HG03521 (cell line): ENCODE measurements around the gene ZNF410.
"Not testable (repeated sequence)": the region's sequence is repeated elsewhere in the genome, so short reads cannot be mapped to it uniquely, and the experiment has no call there.

Source experiments
- ATAC-seq: cut with Tn5 transposase; IDR thresholded peaks from one replicate; pipeline ENCODE4 v1.9.1; 2021; ENCODE audit warnings: mild to moderate bottlenecking, moderate library complexity; ENCODE audit not compliant: unreplicated experiment

Gene ZNF410, protein sequence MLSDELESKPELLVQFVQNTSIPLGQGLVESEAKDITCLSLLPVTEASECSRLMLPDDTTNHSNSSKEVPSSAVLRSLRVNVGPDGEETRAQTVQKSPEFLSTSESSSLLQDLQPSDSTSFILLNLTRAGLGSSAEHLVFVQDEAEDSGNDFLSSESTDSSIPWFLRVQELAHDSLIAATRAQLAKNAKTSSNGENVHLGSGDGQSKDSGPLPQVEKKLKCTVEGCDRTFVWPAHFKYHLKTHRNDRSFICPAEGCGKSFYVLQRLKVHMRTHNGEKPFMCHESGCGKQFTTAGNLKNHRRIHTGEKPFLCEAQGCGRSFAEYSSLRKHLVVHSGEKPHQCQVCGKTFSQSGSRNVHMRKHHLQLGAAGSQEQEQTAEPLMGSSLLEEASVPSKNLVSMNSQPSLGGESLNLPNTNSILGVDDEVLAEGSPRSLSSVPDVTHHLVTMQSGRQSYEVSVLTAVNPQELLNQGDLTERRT

DNA sequence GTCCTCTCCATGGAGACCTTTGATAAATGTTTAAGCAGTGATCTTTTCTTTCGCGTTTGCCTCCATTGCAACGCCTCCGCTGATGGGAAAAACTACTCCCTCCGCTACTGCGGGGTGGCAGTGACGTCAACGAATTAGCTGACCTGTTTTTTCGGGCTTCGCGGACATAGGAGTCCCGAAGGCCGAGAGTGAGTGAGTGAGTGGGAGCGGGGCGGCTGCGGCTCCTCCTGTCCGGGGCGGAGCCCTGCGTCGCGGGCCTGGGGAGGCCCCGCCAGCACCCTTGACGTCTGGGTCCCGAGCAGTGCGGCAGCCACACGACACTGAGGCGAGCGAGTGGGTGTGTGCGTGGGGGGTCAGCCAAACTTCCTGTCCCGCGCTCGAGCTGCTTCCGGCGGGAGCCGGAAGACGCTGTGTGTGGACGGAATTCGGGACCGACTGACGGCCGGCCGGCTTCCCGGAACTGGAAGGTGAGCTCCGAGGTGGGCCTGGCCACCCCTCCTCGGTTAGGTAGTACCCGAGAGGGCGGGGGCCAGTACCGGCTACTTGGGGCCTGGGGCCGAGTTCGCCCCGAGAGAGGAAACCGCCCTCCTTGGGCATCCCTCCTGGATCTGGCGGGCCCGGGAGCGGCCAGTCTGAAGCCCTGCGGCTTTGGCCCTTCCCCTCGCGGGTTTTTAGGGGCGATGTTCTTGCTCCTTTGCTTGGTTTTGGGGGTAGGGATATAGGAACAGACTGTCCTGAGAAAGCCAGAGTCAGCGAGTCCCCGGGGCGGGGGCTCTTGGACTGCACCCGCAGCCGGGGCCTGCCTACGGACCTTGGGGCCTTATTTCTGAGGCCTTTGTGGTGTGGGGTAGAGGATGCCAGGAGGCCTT, at the start of gene ZNF410:
Gene ZNF410, plus strand, starts transcription at position 411 of the 869 bp plus-strand sequence. CDS start 5,317 bp downstream, outside the sequence.
- peak; percentile 98 for ATAC-seq

DNA sequence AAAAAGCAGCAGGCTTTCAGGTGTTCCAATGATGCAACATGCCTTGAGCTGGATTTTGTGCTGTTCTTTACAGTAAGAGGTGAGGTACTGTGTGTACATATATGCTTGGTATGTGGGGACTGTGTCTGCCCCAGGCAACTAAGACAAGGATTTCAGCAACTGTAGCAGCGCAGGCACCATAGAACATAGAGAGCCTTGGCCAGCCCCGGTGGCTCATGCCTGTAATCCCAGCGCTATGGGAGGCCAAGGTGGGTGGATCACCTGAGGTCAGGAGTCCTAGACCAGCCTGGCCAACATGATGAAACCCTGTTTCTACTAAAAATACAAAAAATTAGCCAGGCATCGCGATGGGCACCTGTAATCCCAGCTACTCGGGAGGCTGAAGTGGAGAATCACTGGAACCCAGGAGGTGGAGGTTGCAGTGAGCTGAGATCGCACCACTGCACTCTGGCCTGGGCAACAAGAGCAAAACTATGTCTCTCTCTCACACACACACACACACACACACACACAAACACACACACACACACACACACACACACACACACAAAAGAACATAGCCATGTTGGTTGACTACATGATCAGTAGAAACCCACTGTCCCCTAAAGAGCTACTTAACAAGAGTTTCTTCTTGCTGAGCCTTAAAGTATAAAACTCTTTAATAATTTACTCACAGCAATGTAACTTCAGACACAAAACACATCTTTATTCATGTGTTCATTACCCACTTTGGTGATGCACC, 48.2 kb upstream of the ZNF410 start:
- not testable (repeated sequence) for ATAC-seq

DNA sequence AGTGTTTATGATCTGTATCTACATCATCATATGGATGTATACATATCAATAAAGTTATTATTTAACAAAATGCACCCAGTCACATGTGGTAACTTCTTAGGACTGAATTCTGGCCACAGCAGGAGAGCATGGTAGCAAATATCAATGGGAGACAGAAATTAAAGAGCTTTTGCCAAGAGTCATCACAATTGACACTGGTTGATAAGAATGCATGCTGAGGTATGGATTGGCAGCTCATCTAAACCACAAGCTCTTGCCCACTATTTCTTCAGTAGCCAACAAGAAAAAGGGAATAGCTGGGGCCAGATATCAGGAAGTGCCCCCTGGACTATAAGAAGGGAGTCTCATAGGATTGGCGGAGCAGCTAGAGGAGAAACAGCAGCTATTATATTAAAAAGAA, 44.5 kb upstream of the ZNF410 start:
- no peak for ATAC-seq

DNA sequence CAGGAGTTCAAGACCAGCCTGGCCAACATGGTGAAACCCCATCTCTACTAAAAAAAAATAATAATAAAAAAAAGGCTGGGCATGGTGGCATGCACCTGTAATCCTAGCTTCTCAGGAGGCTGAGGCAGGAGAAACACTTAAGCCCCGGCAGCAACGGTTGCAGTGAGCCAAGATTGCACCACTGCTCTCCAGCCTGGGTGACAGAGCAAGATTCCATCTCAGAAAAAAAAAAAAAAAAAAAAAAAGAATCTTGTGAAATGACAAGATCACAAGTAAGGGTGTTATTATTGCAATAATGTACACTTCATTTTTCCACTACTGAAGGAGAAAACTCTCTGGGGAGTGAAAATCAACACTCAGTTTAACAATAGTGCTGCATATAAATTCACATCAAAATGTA, 43.8 kb upstream of the ZNF410 start:
- no peak for ATAC-seq

DNA sequence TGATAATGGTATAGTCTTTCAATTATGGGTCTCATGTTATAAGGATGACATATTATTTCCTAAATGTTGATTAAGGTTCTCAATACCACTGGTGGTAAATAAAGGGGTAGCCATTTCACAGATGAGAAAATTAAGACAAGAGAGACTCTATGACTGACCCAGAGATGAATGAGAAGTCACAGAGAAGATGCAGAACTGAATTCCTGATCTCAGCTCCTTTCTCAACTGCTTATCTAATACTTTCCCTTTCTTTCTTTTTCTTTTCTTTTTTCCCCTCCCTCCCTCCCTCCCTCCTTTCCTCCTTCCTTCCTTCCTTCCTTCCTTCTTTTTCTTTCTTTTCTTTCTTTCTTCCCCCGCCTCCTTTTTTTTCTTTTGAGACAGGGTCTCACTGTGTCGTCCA, 43.4 kb upstream of the ZNF410 start:
- no peak for ATAC-seq

DNA sequence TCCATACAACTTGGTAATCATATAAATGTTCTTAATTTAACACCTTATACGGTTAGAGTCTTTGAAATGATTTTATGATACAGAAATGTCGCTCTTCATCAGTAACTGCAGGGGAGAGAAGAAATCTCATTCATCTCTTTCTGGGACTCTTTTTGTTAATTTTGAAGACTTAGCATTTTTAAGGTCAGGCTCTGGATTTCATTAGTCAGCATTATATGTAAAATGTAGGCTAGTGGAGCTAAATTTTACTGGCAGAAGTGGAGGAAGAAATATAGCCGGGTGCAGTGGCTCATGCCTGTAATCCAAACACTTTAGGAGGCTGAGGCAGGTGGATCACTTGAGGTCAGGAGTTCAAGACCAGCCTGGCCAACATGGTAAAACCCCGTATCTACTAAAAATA, 39.7 kb upstream of the ZNF410 start:
- ATAC-seq: no peak

DNA sequence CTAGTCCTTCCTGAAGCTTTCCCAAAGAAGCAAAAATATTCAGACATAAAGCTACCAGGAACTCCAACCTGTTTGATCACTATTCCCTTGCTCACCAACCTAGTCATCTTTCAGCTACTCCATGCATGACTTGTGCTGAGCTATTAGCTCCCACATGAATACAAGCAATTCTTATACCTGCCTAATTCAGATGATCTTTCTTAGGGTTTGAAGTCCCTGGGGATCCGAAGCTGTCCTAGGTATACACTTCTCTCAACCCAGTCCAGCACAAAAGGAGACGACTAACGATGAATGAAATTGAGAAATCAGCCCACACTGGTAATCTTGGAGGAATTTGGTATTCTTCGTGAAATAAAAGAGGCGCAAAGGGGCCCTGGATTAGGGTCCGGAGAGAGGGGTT, 35.7 kb upstream of the ZNF410 start:
- ATAC-seq: no peak

DNA sequence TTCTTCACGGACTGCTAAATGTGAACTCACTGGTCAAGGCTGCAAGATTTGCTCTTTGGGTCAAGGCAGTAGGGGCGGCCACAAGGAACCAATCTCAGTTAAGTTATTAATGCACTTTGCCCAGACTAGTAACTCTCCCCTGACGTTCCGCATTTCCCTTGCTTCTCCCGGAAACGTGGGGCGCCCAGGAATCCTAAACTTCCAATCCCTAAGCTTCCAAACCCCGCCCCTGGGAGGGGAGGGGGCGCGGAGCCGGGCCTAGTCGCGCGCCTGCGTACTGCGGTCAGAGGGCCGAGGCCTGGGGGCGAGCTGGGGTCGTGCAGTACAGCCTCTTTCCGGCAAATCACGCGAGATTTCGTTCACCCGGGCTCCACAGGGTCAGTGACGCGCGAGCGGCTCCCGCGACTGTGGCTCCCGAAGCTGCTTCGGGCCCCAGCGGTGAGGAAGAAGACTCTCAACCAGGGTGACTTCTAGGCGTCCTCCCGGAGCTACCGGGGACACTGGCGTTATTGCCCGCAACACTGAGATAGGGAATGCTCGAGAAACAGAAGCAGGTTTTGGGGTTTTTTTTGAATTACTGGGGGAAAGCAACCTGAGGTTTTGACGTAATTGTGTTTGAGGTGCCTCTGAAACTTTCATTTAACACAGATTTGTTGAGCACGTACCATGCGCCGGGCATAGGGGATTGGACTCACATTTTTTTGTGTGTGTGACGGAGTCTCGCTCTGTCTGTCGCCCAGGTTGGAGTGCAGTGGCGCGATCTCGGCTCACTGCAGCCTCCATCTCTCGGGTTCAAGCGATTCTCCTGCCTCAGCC, 34.9 kb upstream of the ZNF410 start, which contains the start of gene PTGR2:
Gene PTGR2, plus strand, starts transcription at position 265 of the 816 bp plus-strand sequence. CDS start 7,032 bp downstream, outside the sequence.
- peak; percentile 91 for ATAC-seq

DNA sequence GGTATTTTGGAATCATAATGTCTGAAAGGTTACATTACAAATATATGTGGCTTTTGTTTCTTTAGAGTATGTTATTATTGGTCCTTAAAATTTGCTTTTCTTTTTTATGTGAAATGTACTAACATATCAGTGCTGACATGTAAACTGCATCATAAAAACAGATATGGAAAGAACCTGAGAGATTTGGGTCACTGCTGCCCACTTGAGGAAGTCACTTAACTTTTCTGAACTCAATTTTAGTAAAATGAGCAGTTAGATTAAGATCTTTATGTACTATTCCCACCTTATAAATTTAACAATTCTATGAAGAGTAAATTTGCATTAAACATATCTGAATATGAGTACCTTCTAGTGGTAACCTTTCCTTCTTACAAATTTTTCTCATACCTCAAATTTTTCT, 27.5 kb upstream of the ZNF410 start:
- no peak for ATAC-seq

DNA sequence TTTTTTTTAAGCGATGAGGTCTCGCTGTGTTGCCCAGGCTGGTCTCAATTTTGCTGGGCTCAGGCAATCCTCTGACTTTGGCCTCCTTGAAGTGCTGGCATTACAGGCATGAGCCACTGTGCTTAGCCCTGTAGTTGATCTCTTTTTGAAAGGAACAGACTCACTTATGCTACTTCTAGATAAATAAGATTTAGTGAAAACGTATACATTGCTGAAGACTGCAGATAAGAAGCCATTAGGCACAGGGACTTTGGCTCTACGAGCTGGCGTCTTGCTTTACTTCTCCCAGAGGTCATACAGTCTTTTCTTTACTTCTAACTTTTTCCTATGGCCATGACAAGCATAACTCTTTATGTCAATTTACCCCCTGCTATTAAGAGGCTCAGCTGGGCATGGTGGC, 25.6 kb upstream of the ZNF410 start:
- no peak for ATAC-seq

DNA sequence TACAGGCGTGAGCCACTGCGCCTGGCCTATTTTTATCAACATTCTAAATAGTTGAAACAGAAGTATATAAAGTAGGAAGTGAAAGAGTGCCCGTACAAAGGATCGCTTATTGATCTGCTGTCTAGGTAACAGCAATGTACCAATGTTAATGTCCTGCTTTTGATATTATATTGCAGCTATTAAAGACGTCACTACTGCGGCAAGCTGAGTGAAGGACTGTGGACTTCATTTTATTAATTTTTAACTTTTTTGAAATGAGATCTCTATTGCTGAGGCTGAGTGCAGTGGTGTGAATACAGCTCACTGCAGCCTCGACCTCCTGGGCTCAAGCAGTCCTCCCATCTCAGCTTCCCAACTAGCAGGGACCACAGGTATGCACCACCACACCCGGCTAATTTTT, 24.2 kb upstream of the ZNF410 start:
- no peak for ATAC-seq

DNA sequence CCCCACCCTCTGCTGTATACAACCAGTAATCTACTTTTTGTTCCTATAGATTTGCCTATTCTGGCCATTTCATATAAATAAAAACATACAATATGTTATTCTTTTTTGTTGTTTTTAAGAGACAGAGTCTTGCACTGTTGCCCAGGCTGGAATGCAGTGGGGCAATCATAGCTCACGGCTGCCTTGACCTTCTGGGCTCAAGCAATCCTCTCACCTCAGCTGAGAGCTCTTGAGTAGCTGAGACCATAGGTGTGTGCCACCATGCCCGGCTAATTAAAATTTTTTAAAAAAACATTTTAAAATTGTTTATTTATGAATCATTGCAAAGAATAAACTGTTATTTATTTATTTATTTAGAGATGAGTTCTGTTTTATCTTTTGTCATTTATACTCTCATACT, 23.4 kb upstream of the ZNF410 start:
- no peak for ATAC-seq

DNA sequence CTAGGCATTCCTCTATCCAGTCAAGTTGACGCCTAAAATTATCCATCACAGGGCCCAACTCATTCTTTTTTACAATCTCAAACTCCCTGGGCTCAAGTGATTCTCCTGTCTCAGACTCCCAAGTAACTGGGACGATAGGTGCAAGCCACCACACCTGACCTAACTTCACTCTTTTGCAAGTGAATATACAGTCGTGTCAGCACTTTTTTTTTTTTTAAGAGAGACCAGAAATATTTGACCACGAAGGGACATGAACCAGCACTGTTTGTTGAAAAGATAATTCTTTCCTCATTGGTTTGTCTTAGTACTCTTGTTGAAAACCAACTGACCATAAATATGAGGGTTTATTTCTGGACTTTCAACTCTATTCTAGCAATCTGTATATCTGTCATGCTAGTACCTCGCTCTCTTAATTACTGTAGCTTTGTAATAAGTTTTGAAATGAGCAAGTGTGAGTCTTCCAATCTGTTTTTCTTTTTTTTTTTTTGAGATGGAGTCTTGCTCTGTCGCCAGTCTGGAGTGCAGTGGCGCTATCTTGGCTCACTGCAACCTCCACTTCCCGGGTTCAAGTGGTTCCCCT, 21.0 kb upstream of the ZNF410 start:
- ATAC-seq: no peak

DNA sequence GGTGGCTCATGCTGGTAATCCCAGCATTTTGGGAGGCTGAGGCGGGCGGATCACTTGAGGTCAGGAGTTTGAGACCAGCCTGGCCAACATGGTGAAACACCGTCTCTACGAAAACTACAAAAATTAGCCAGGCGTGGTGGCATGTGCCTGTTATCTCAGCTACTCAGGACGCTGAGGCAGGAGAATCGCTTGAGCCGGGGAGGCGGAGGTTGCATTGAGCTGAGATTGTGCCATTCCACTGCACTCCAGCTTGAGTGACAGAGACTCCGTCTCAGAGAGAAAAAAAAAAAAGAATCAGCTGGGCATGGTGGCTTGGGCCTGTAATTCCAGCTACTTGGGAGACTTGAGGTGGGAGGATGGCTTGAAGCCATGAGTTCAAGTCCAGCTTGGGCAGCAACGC, 16.9 kb upstream of the ZNF410 start:
- not testable (repeated sequence) for ATAC-seq

DNA sequence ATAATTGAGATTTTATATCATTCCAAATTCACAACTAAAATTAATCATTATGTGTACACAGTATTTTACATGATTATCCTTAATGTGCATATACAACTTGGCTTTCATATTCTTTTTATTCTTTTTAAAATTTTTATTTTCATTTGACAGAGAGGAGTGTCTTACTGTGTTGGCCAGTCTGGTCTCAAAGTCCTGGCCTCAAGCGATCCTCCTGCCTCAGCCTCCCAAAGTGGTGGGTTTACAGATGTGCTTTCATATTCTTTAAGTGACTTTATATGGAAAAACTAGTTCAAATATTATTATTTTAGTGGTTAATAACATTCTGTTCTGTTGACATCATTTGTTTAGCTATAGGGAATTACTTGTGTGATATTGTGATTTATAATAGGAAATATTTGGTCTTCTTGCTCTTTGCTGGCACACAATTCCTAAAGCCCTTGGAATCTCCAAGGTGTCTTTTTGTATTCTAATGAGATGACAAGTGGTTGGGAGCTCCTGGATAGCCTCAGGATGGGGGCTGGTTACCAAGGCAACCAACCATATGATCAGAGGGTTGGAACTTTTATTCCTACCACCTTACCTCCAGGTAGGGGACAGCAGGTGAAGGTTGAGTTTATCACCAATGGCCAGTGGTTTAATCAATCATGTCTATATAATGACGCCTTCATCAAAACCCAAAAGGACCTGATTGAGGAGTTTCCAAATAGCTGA, 16.0 kb upstream of the ZNF410 start:
- ATAC-seq: no peak

DNA sequence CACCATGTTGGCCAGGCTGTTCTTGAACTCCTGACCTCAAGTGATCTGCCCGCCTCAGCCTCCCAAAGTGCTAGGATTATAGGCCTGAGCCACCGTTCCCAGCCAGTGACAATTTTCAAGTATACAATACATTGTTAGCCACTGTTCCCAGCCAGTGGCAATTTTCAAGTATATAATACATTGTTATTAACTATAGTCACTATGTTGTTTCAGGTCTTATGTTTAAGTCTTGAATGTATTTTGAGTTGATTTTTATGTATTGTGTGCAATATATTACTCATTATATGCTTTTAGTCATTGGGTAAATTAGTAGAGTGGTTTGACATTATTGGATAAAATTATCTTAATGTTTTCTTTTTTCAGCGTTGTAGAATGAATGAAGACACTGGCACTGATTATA, 13.0 kb upstream of the ZNF410 start:
- ATAC-seq: no peak

DNA sequence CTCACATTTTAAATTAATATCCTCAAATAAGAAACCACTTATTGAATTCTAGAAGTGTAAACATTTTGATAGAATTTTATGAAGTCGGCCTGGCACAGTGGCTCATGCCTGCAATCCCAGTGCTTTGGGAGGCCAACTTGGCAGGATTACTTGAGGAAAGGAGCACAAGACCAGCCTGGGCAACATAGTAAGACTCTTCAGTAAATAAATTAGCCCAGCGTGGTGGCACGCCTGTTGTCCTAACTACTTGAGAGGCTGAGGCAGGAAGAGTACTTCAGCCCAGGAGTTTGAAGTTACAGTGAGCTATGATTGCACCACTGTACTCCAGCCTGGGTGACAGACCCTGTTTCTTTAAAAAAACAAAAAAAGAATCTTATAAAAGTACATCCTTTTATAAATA, 8.9 kb upstream of the ZNF410 start:
- ATAC-seq: no peak

DNA sequence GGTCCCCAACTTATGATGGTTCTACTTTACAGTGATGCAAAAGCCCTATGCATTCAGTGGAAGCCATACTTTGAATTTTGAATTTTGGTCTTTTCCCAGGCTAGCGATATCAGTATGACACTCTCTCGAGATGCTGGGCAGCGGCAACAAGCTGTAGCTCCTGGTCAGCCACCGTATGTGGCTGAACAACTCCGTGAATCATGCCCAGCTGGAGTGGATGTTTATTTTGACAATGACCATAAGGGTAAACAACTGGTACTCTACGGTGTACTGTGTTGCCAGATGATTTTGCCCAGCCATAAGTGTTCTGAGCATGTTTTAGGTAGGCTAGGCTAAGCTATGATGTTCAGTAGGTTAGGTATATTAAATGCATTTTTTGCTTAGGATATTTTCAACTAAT, 8.2 kb upstream of the ZNF410 start:
- no peak for ATAC-seq

DNA sequence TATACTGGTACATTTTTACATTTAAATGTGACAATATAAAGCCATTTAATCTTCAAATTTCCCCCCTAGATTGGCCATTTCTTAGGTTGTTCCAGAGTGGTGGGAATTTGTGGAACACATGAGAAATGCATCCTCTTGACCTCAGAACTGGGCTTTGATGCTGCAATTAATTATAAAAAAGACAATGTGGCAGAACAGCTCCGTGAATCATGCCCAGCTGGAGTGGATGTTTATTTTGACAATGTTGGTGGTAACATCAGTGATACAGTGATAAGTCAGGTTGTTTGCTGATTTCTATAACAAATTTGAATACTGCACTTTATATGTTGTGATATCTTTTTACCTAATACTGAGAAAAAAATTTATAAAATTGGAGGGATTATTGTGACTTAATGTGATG, 7.6 kb upstream of the ZNF410 start:
- ATAC-seq: no peak
